Measurements from ENCODE around the gene OPA3. TPM values are rescaled to one million over a fixed set of nuclear protein-coding genes. Genes with fewer than 3 reads are reported as not detected.

Gene OPA3
- total RNA-seq, 2 donors from 2014 or later = 12.9 to 15.4 TPM

DNA sequence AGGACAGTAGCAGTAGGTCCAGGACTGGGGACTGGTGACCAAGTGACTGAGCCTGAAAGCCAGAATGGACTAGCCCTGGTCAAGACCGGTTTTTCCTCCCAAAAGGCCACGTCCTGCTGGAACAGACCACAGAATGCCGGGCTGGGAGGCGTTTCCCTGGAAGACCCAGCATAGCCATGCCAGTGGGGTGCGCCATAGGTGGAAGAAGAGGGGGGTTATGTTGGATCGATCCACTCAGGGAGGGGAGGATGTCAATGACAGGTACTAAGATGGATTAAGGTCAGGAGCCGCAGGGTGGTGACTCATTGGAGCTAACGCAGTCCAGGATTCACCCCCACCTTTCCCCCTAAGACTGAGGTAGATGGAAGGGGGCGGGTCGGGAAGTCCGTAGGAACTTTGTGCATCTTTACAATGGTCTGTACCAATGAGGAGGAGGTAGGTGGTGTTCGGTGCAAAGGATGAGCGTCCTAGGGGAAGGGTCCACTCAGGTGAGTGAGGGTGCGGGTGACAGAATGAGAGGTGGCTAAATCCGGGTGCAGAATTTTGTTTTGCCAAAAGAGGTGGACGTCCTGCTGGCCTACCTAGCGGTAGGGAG is 56.4 kb downstream of the OPA3 start:
- Histone ChIP-seq H3K27ac (ENCODE audit: low read depth, low read length) (no peak overlapping the region), H3K27me3 (ENCODE audit: control insufficient read depth, insufficient read depth, low read length, poor library complexity, severe bottlenecking) (no peaks in the 10 kb centered on the region), H3K4me3 (ENCODE audit: low read length) (no peak overlapping the region), H3K36me3 (ENCODE audit: control insufficient read depth, insufficient read depth, low read length) (peaks cover 58% of the 10 kb centered on the region), H3K9me3 (ENCODE audit: control insufficient read depth, low read length) (peaks cover 11% of the 10 kb centered on the region), H3K9ac (ENCODE audit: extremely low read depth, low read length, poor library complexity, severe bottlenecking) (no peak overlapping the region), H3K4me1 (ENCODE audit: control insufficient read depth, insufficient read depth, low read length) (no peaks in the 10 kb centered on the region)
- peaks cover 14% of the 10 kb centered on the region for H3K9me3 Mint-ChIP-seq
- TF ChIP-seq, protein P1, sequence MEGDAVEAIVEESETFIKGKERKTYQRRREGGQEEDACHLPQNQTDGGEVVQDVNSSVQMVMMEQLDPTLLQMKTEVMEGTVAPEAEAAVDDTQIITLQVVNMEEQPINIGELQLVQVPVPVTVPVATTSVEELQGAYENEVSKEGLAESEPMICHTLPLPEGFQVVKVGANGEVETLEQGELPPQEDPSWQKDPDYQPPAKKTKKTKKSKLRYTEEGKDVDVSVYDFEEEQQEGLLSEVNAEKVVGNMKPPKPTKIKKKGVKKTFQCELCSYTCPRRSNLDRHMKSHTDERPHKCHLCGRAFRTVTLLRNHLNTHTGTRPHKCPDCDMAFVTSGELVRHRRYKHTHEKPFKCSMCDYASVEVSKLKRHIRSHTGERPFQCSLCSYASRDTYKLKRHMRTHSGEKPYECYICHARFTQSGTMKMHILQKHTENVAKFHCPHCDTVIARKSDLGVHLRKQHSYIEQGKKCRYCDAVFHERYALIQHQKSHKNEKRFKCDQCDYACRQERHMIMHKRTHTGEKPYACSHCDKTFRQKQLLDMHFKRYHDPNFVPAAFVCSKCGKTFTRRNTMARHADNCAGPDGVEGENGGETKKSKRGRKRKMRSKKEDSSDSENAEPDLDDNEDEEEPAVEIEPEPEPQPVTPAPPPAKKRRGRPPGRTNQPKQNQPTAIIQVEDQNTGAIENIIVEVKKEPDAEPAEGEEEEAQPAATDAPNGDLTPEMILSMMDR (conservative IDR thresholded peaks at IDR 0.05) = no peak
- H3K27ac Mint-ChIP-seq = no peak overlapping the region
- peaks cover 4% of the 10 kb centered on the region for H3K4me1 Mint-ChIP-seq
- DNase-seq = peak; percentile 87
- H3K36me3 Mint-ChIP-seq (ENCODE audit: low read depth) = peaks cover 42% of the 10 kb centered on the region
- H3K27me3 Mint-ChIP-seq (ENCODE audit: insufficient read depth) = peaks cover 25% of the 10 kb centered on the region
- 82 to 91% methylated on average over 10 to 15 of the region's 17 CpGs for WGBS, 2 experiments (ENCODE audit: insufficient coverage in 1 of 2, insufficient read length in 1 of 2)
- H3K4me3 Mint-ChIP-seq = peak overlapping the region; percentile 55

DNA sequence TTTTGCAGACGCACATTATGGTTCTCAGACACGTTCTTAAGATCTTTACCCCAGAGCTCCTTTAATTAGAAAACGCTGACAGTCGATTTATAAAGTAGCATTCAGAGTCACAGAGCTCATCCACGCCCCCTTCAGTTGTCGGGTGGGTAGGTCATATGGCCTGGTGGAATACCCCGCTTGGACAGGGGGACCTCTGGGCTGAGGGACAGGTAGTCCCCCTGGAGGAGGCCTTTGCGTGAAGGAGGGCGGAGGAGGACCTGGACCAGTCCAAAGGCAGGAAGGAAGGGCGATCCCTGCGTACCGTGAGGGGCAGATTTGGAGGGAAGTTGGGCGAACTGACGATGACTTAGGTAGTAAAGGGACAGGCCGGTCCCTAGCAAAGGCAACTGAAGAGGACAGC is 56.9 kb downstream of the OPA3 start:
- peak; percentile 74 for DNase-seq
- Histone ChIP-seq H3K27me3 (ENCODE audit: control insufficient read depth, insufficient read depth, low read length, poor library complexity, severe bottlenecking) (no peaks in the 10 kb centered on the region), H3K9me3 (ENCODE audit: control insufficient read depth, low read length) (peaks cover 11% of the 10 kb centered on the region), H3K27ac (ENCODE audit: low read depth, low read length) (peak overlapping the region; percentile 30), H3K9ac (ENCODE audit: extremely low read depth, low read length, poor library complexity, severe bottlenecking) (no peak overlapping the region), H3K4me3 (ENCODE audit: low read length) (no peak overlapping the region), H3K4me1 (ENCODE audit: control insufficient read depth, insufficient read depth, low read length) (no peaks in the 10 kb centered on the region), H3K36me3 (ENCODE audit: control insufficient read depth, insufficient read depth, low read length) (peaks cover 63% of the 10 kb centered on the region)
- peaks cover 25% of the 10 kb centered on the region for H3K27me3 Mint-ChIP-seq (ENCODE audit: insufficient read depth)
- peaks cover 4% of the 10 kb centered on the region for H3K4me1 Mint-ChIP-seq
- H3K27ac Mint-ChIP-seq = no peak overlapping the region
- peaks cover 42% of the 10 kb centered on the region for H3K36me3 Mint-ChIP-seq (ENCODE audit: low read depth)
- WGBS, 2 experiments (ENCODE audit: insufficient coverage in 1 of 2, insufficient read length in 1 of 2) = 91 to 96% methylated on average over 15 of the region's 15 CpGs
- H3K4me3 Mint-ChIP-seq = peak overlapping the region; percentile 55
- H3K9me3 Mint-ChIP-seq = peaks cover 14% of the 10 kb centered on the region
- TF ChIP-seq, protein P1 (conservative IDR thresholded peaks at IDR 0.05) = peak; percentile 51

DNA sequence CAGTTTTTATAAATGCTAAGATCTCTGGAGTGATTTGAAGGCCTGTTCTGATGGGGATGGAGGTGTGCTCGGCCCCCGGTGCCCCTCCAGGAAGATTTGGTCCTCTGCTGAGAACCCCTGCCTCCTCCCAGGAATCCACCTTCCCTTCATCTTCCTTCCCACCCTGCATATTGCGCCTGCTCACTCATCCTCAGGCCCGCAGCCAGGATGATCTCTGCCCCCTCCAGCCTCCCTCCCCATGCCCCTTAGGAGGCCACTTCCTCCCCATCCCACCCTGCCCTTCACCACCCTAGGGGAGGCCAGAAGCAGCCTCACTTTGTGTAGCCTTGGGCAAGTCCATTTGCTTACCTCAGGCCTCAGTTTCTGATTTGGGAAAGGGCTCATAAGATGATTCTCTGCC is 57.6 kb downstream of the OPA3 start:
- H3K27ac Mint-ChIP-seq = no peak overlapping the region
- peaks cover 65% of the 10 kb centered on the region for H3K36me3 ChIP-seq (ENCODE audit: control insufficient read depth, insufficient read depth, low read length)
- H3K27me3 ChIP-seq (ENCODE audit: control insufficient read depth, insufficient read depth, low read length, poor library complexity, severe bottlenecking) = no peaks in the 10 kb centered on the region
- TF ChIP-seq, protein P1 (conservative IDR thresholded peaks at IDR 0.05) = no peak
- H3K9ac ChIP-seq (ENCODE audit: extremely low read depth, low read length, poor library complexity, severe bottlenecking) = no peak overlapping the region
- H3K9me3 Mint-ChIP-seq = peaks cover 9% of the 10 kb centered on the region
- no peak overlapping the region for H3K4me3 Mint-ChIP-seq
- DNase-seq = no peak
- no peak overlapping the region for H3K27ac ChIP-seq (ENCODE audit: low read depth, low read length)
- H3K36me3 Mint-ChIP-seq (ENCODE audit: low read depth) = peaks cover 42% of the 10 kb centered on the region
- WGBS, 2 experiments (ENCODE audit: insufficient coverage in 1 of 2, insufficient read length in 1 of 2) = 92 to 96% methylated on average over 2 to 4 of the region's 4 CpGs
- peaks cover 4% of the 10 kb centered on the region for H3K4me1 Mint-ChIP-seq
- H3K27me3 Mint-ChIP-seq (ENCODE audit: insufficient read depth) = peaks cover 22% of the 10 kb centered on the region
- H3K4me1 ChIP-seq (ENCODE audit: control insufficient read depth, insufficient read depth, low read length) = no peaks in the 10 kb centered on the region
- no peak overlapping the region for H3K4me3 ChIP-seq (ENCODE audit: low read length)
- peaks cover 10% of the 10 kb centered on the region for H3K9me3 ChIP-seq (ENCODE audit: control insufficient read depth, low read length)

Data from endodermal cell (in vitro differentiated cells).